K562 (cell line): Measurements from ENCODE around the gene CREB5. TPM values are rescaled to one million over a fixed set of nuclear protein-coding genes. Genes with fewer than 3 reads are reported as not detected.

Experiments
- ATAC-seq: fragments of 200-7000 bp; cut with Tn5 transposase; 3 replicates; pipeline ENCODE4 v1.9.1; 2020; ENCODE audit warnings: moderate library complexity
- BruUV-seq: library from RNA; stranded (reverse); fragments of 400-500 nt; replicated peaks from 2 replicates; lab custom pipeline; 2021; lab: Mats Ljungman, UMichigan
- CTCF ChIA-PET: fragments of 300-600 bp; formaldehyde crosslinking; extraction: SDS; loops from one replicate; lab custom pipeline; 2021; ENCODE audit warnings: low intra/inter-chr PET ratio; lab: Yijun Ruan, JAX
- POLR2A ChIA-PET: fragments of 300-600, 350-650 bp; sonication (Branson Sonifier 250); formaldehyde crosslinking; extraction: SDS; loops from one replicate; lab custom pipeline; 2021; ENCODE audit warnings: antibody characterized with exemption, inconsistent platforms; lab: Yijun Ruan, JAX
- DNase-seq, 4 experiments: peaks; one replicate each; pipeline versions ENCODE4 v3.0.0 to v3.0.0-alpha.2; 2011 to 2018; ENCODE audit warnings: low spot score in 3 of 4, mixed read lengths in 3 of 4; ENCODE audit errors: extremely low read depth in 1 of 4
- FAIRE-seq: peaks from 2 replicates; lab custom pipeline; 2011; peaks lifted over from hg19 to GRCh38; lab: Jason Lieb, UNC
- H2AFZ ChIP-seq: 2 replicates; pipeline ENCODE4 v1.6.0; 2011; ENCODE audit warnings: low read depth, low read length, control low read depth, inconsistent platforms
- H3K27ac ChIP-seq: fragments of 200-600 bp; 3 replicates; pipeline ENCODE4 v1.8.0; 2011; ENCODE audit warnings: low read depth, mild to moderate bottlenecking, control low read depth, inconsistent platforms, low read length, moderate library complexity, mixed read lengths; ENCODE audit errors: extremely low read depth
- H3K27me3 ChIP-seq, 2 experiments: fragments of 300-600 bp in 1 of 2; 2 replicates in 1 of 2; 3 replicates in 1 of 2; pipeline versions ENCODE4 v1.6.0 to v1.8.0; 2011; ENCODE audit warnings: inconsistent platforms in 2 of 2, low read length in 2 of 2, mild to moderate bottlenecking in 1 of 2, mixed read lengths in 1 of 2, moderate library complexity in 1 of 2; ENCODE audit not compliant: control insufficient read depth in 2 of 2, insufficient read depth in 2 of 2
- H3K36me3 ChIP-seq: fragments of 300-600 bp; 3 replicates; pipeline ENCODE4 v1.8.0; 2011; ENCODE audit warnings: mild to moderate bottlenecking, low read length, inconsistent platforms; ENCODE audit not compliant: control insufficient read depth, insufficient read depth
- H3K4me1 ChIP-seq, 2 experiments: fragments of 200-600 bp in 1 of 2; replicated peaks in 1 of 2; 2 replicates in 1 of 2; 3 replicates in 1 of 2; pipeline versions ENCODE4 v1.5.1 to v1.8.0; 2011; ENCODE audit warnings: inconsistent platforms in 2 of 2, low read length in 2 of 2, mild to moderate bottlenecking in 1 of 2, mixed read lengths in 1 of 2, moderate library complexity in 1 of 2; ENCODE audit not compliant: control insufficient read depth in 2 of 2, insufficient read depth in 2 of 2
- H3K4me2 ChIP-seq: 2 replicates; pipeline ENCODE4 v1.6.1; 2011; ENCODE audit warnings: low read length, control low read depth, inconsistent platforms, mixed read lengths; ENCODE audit not compliant: insufficient read depth
- H3K4me3 ChIP-seq: fragments of 200-600 bp; sonication (generic), shearing (Covaris generic); 2 replicates; pipeline ENCODE4 v1.5.1; 2016; ENCODE audit warnings: control low read depth, inconsistent platforms
- H3K79me2 ChIP-seq: fragments of 200-600 bp; 3 replicates; pipeline ENCODE4 v1.8.0; 2011; ENCODE audit warnings: low read length, inconsistent platforms; ENCODE audit not compliant: control insufficient read depth, insufficient read depth
- H3K9ac ChIP-seq, 2 experiments: 2 replicates each; pipeline versions ENCODE4 v1.6.0 to v1.6.1; 2011; ENCODE audit warnings: low read depth in 2 of 2, low read length in 2 of 2, control low read depth in 1 of 2, inconsistent platforms in 1 of 2, mild to moderate bottlenecking in 1 of 2, mixed read lengths in 1 of 2; ENCODE audit not compliant: insufficient read depth in 1 of 2
- H3K9me1 ChIP-seq: one replicate; pipeline ENCODE4 v1.6.0; 2011; ENCODE audit warnings: inconsistent platforms, mild to moderate bottlenecking, low read length, moderate library complexity; ENCODE audit not compliant: control insufficient read depth, insufficient read depth
- H3K9me3 ChIP-seq: replicated peaks from 2 replicates; pipeline ENCODE4 v1.5.1; 2011; ENCODE audit warnings: low read depth, low read length, inconsistent platforms; ENCODE audit not compliant: control insufficient read depth, insufficient read depth
- H4K20me1 ChIP-seq: replicated peaks from 2 replicates; pipeline ENCODE4 v1.6.1; 2011; ENCODE audit warnings: low read length, inconsistent platforms, mixed read lengths; ENCODE audit not compliant: control insufficient read depth, insufficient read depth
- CBX1 ChIP-seq: sonication (generic); IDR thresholded peaks from 2 replicates; pipeline ENCODE4 v1.6.1; 2016; ENCODE audit warnings: antibody characterized with exemption, low read depth, mild to moderate bottlenecking
- CCAR2 ChIP-seq: fragments of 200-400 bp; formaldehyde crosslinking; IDR thresholded peaks from 2 replicates; pipeline ENCODE4 v1.6.1; 2017; ENCODE audit warnings: mild to moderate bottlenecking, low read depth, low read length
- FOXK2 ChIP-seq, 2 experiments: fragments of 450-650 bp; IDR thresholded peaks in 1 of 2; conservative IDR thresholded peaks in 1 of 2; 2 replicates each; pipeline ENCODE4 v1.6.1; 2016; ENCODE audit warnings: low read depth in 2 of 2, mild to moderate bottlenecking in 1 of 2
- GABPB1 ChIP-seq: sonication (generic); formaldehyde crosslinking; IDR thresholded peaks from 2 replicates; pipeline ENCODE4 v1.8.0; 2022; ENCODE audit warnings: mild to moderate bottlenecking, missing genetic modification reagents
- HMGN3 ChIP-seq: IDR thresholded peaks from 2 replicates; pipeline ENCODE4 v1.6.1; 2011; ENCODE audit warnings: borderline replicate concordance, low read depth, mild to moderate bottlenecking, mixed read lengths, low read length; ENCODE audit not compliant: insufficient read length; ENCODE audit errors: extremely low read depth
- NFE2L1 ChIP-seq: fragments of 450-650 bp; IDR thresholded peaks from 2 replicates; pipeline ENCODE4 v1.6.1; 2016; ENCODE audit warnings: missing genetic modification characterization, low read depth, mild to moderate bottlenecking, missing compliant biosample characterization, moderate library complexity, borderline replicate concordance
- PHF21A ChIP-seq: fragments of 450-650 bp; IDR thresholded peaks from 2 replicates; pipeline ENCODE4 v1.6.1; 2017; ENCODE audit warnings: low read depth, borderline replicate concordance
- PURB ChIP-seq: sonication (generic); formaldehyde crosslinking; IDR thresholded peaks from 2 replicates; pipeline ENCODE4 v1.9.0; 2021; ENCODE audit warnings: low read depth, mild to moderate bottlenecking, missing genetic modification reagents
- STAG1 ChIP-seq: sonication (generic); formaldehyde crosslinking; IDR thresholded peaks from 2 replicates; pipeline ENCODE4 v1.5.0; 2020; ENCODE audit warnings: missing genetic modification reagents, borderline replicate concordance
- SUPT5H ChIP-seq: fragments of 450-650 bp; IDR thresholded peaks from 2 replicates; pipeline ENCODE4 v1.6.1; 2016
- USF1 ChIP-seq: sonication (generic); formaldehyde crosslinking; IDR thresholded peaks from 2 replicates; pipeline ENCODE4 v1.9.0; 2022; ENCODE audit warnings: mild to moderate bottlenecking, missing genetic modification reagents
- ZFP1 ChIP-seq: fragments of 450-650 bp; formaldehyde crosslinking; IDR thresholded peaks from 2 replicates; pipeline ENCODE4 v1.4.0; 2020; ENCODE audit warnings: mild to moderate bottlenecking, mixed read lengths
- ZFPM2 ChIP-seq: fragments of 250-450 bp; sonication (Bioruptor Pico); IDR thresholded peaks from 2 replicates; pipeline ENCODE4 v1.5.1; 2022; ENCODE audit warnings: mild to moderate bottlenecking
- ZNF134 ChIP-seq: fragments of 250-450 bp; sonication (Bioruptor Pico); conservative IDR thresholded peaks from 2 replicates; pipeline ENCODE4 v1.4.0; 2020
- ZNF3 ChIP-seq: fragments of 250-450 bp; sonication (Bioruptor Pico); IDR thresholded peaks from 2 replicates; pipeline ENCODE4 v1.5.0; 2021; ENCODE audit warnings: mild to moderate bottlenecking, moderate library complexity
- ZNF668 ChIP-seq: fragments of 250-450 bp; sonication (Bioruptor Pico); IDR thresholded peaks from 2 replicates; pipeline ENCODE4 v1.8.0; 2022; ENCODE audit warnings: mild to moderate bottlenecking, inconsistent platforms
- WGBS: fragments of 100-300 bp; shearing (Covaris generic); methylation state at CpG from one replicate; pipeline ENCODE4 v1.1.6; 2016; ENCODE audit warnings: low coverage, mixed read lengths; ENCODE audit not compliant: insufficient coverage; ENCODE audit errors: missing lambda C conversion rate; 5-methylcytosine and 5-hydroxymethylcytosine counted together
- in situ Hi-C: fragments of 300-500 bp; cut with MboI; formaldehyde crosslinking; loops from 4 replicates; pipeline ENCODE4 v1.15.0; 2018; ENCODE audit warnings: inconsistent platforms, mixed read lengths
- intact Hi-C: fragments of 100-400 bp; cut with micrococcal nuclease; formaldehyde crosslinking; loops from 2 replicates; pipeline ENCODE4 v1.14.2; 2022
- polyA plus RNA-seq, 8 experiments: library from polyadenylated mRNA; depleted of rRNA in 4 of 8; stranded (reverse) in 5 of 8; unstranded in 3 of 8; fragments of >200 nt; fragmentation: Nextera tagmentation in 2 of 8; fragmentation: Illumina TruSeq in 1 of 8; extraction: Ambion mirVana in 2 of 8; extraction: Trizol in 1 of 8; gene quantifications; 2 replicates each; pipeline versions ENCODE4 v1.2.1 to v1.2.3, GENCODE V29; 2011 to 2014; ENCODE audit warnings: inconsistent platforms in 1 of 8, missing spikeins in 1 of 8
- total RNA-seq, 7 experiments: library from RNA; depleted of rRNA in 6 of 7; stranded (reverse); fragments of >200 nt in 6 of 7; fragmentation: Illumina TruSeq in 2 of 7; extraction: Trizol in 2 of 7; gene quantifications; 2 replicates each; pipeline versions ENCODE4 v1.2.1 to v1.2.3, GENCODE V29; 2011 to 2021; ENCODE audit warnings: low replicate concordance in 1 of 7
- TF ChIP-seq, protein P1 (sequence below): fragments of 450-650 bp; IDR thresholded peaks from 2 replicates; pipeline ENCODE4 v1.7.0; 2016; ENCODE audit warnings: borderline replicate concordance
- TF ChIP-seq, protein P2 (sequence below): fragments of 450-650 bp; formaldehyde crosslinking; IDR thresholded peaks from 2 replicates; pipeline ENCODE4 v1.4.0; 2020; ENCODE audit warnings: mild to moderate bottlenecking, moderate library complexity

Gene CREB5
- total and polyA plus RNA-seq, 9 of the 15 experiments (the other 6 are each of a cell fraction or from before 2014, with no cell fraction given): 0.33 to 6.4 (median 1.8) TPM

DNA sequence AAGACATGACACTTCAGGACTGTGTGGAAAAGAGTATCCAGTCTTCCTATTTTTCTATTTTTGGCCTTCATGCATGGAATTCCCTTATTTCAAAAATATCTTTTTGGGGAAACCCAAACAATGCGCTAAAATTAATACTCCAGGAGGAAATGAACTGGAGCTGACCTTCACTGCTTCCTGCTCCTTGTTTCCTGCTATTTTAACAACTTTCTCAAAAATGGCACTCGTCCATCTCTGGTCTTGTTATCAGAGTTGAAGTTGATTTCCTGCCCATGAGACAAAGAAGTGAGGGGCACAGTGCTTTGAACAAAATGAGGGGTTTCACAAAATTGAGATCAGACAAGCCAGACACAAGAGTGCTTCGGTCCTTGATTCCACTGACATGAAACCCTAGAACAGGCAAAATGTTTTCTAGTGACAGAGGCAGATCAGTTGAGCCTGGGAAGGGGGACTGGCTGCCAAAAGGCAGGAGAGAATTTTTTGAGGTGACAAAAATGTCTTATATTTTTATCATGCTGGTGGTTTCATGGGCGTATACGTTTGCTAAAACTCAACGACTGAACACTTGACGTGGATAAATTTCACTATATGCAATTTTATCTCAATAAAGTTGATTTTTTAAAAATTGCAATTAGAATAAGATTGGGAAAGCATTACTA, 193.2 kb downstream of the CREB5 start:
- POLR2A ChIA-PET: no interaction called here
- Histone ChIP-seq H2AFZ (no peak overlapping the region), H3K4me1 (no peaks in the 10 kb centered on the region), H3K9ac (no peak overlapping the region), H3K4me3 (no peak overlapping the region), H3K4me2 (no peak overlapping the region), H3K27me3 (no peaks in the 10 kb centered on the region), H4K20me1 (no peaks in the 10 kb centered on the region), H3K36me3 (no peaks in the 10 kb centered on the region), H3K27ac (no peak overlapping the region), H3K9me3 (no peaks in the 10 kb centered on the region), H3K9me1 (no peaks in the 10 kb centered on the region), H3K79me2 (no peaks in the 10 kb centered on the region)
- TF ChIP-seq USF1: no peak
- TF ChIP-seq ZFP1: no peak
- TF ChIP-seq, protein P1, sequence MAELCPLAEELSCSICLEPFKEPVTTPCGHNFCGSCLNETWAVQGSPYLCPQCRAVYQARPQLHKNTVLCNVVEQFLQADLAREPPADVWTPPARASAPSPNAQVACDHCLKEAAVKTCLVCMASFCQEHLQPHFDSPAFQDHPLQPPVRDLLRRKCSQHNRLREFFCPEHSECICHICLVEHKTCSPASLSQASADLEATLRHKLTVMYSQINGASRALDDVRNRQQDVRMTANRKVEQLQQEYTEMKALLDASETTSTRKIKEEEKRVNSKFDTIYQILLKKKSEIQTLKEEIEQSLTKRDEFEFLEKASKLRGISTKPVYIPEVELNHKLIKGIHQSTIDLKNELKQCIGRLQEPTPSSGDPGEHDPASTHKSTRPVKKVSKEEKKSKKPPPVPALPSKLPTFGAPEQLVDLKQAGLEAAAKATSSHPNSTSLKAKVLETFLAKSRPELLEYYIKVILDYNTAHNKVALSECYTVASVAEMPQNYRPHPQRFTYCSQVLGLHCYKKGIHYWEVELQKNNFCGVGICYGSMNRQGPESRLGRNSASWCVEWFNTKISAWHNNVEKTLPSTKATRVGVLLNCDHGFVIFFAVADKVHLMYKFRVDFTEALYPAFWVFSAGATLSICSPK: no peak
- no peak for TF ChIP-seq SUPT5H
- TF ChIP-seq ZFPM2 (CRISPR knock-in tag): no peak
- TF ChIP-seq HMGN3: no peak
- TF ChIP-seq CCAR2: no peak
- no peak for TF ChIP-seq PHF21A
- TF ChIP-seq FOXK2 (conservative IDR thresholded peaks at IDR 0.05 in 1 of 2, IDR thresholded peaks at IDR 0.05 in 1 of 2; ENCODE audit: low read depth in 2 of 2): no peak
- no peak for TF ChIP-seq ZNF3
- TF ChIP-seq ZNF134: no peak
- TF ChIP-seq ZNF668: no peak
- no peak for TF ChIP-seq PURB (CRISPR knock-in tag)
- no peak for TF ChIP-seq GABPB1 (CRISPR knock-in tag)
- TF ChIP-seq CBX1: no peak
- TF ChIP-seq NFE2L1 (tag): no peak
- TF ChIP-seq, protein P2, sequence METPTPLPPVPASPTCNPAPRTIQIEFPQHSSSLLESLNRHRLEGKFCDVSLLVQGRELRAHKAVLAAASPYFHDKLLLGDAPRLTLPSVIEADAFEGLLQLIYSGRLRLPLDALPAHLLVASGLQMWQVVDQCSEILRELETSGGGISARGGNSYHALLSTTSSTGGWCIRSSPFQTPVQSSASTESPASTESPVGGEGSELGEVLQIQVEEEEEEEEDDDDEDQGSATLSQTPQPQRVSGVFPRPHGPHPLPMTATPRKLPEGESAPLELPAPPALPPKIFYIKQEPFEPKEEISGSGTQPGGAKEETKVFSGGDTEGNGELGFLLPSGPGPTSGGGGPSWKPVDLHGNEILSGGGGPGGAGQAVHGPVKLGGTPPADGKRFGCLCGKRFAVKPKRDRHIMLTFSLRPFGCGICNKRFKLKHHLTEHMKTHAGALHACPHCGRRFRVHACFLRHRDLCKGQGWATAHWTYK (CRISPR knock-in tag): no peak
- no peak for TF ChIP-seq STAG1
- ATAC-seq (no peak), FAIRE-seq (no peak), DNase-seq (no peak)
- in situ Hi-C loops: no loop called here
- WGBS: 2% methylated on average over 7 of the region's 7 CpGs
- CTCF ChIA-PET: no interaction called here
- no TSS peak for BruUV-seq
- intact Hi-C loops: no loop called here
